Endodermal cell (in vitro differentiated cells): ENCODE data around the gene VTN. TPM values are rescaled to one million over a fixed set of nuclear protein-coding genes. Genes with fewer than 3 reads are reported as not detected.

ENCODE experiments used
- DNase-seq: peaks from one replicate; pipeline ENCODE4 v3.0.0-alpha.2; 2017
- H3K27ac ChIP-seq: 2 replicates; pipeline ENCODE4 v1.5.1; 2013; ENCODE audit warnings: mild to moderate bottlenecking, low read depth, low read length, moderate library complexity
- H3K27me3 ChIP-seq: 2 replicates; pipeline ENCODE4 v1.6.1; 2013; ENCODE audit warnings: mild to moderate bottlenecking, low read length, moderate library complexity; ENCODE audit not compliant: insufficient read depth, control insufficient read depth, poor library complexity, severe bottlenecking
- H3K36me3 ChIP-seq: 2 replicates; pipeline ENCODE4 v1.7.0; 2013; ENCODE audit warnings: mild to moderate bottlenecking, low read length, moderate library complexity; ENCODE audit not compliant: control insufficient read depth, insufficient read depth
- H3K4me1 ChIP-seq: one replicate; pipeline ENCODE4 v1.7.0; 2013; ENCODE audit warnings: low read length; ENCODE audit not compliant: control insufficient read depth, insufficient read depth
- H3K4me3 ChIP-seq: 2 replicates; pipeline ENCODE4 v1.5.1; 2013; ENCODE audit warnings: mild to moderate bottlenecking, low read length, moderate library complexity
- H3K9ac ChIP-seq: 2 replicates; pipeline ENCODE4 v1.6.1; 2013; ENCODE audit warnings: mild to moderate bottlenecking, low read length, moderate library complexity; ENCODE audit not compliant: poor library complexity, severe bottlenecking; ENCODE audit errors: extremely low read depth
- H3K9me3 ChIP-seq: 2 replicates; pipeline ENCODE4 v1.6.1; 2013; ENCODE audit warnings: mild to moderate bottlenecking, low read length, moderate library complexity; ENCODE audit not compliant: control insufficient read depth
- H3K27ac Mint-ChIP-seq: 2 replicates; pipeline ENCODE4 v1.8.0; 2020; ENCODE audit warnings: mixed read lengths
- H3K27me3 Mint-ChIP-seq: 2 replicates; pipeline ENCODE4 v1.8.0; 2021; ENCODE audit warnings: mild to moderate bottlenecking, mixed read lengths; ENCODE audit not compliant: insufficient read depth
- H3K36me3 Mint-ChIP-seq: 2 replicates; pipeline ENCODE4 v1.8.0; 2020; ENCODE audit warnings: low read depth, mixed read lengths
- H3K4me1 Mint-ChIP-seq: 2 replicates; pipeline ENCODE4 v1.8.0; 2020; ENCODE audit warnings: mixed read lengths
- H3K4me3 Mint-ChIP-seq: 2 replicates; pipeline ENCODE4 v1.8.0; 2020; ENCODE audit warnings: mild to moderate bottlenecking, moderate library complexity, mixed read lengths
- H3K9me3 Mint-ChIP-seq: 2 replicates; pipeline ENCODE4 v1.8.0; 2020; ENCODE audit warnings: mild to moderate bottlenecking, mixed read lengths
- WGBS, 2 experiments: methylation state at CpG; one replicate each; pipeline versions ENCODE4 v1.1.5 to v1.1.7; 2013; ENCODE audit warnings: missing lambda C conversion rate in 2 of 2, mixed read lengths in 1 of 2; ENCODE audit not compliant: insufficient coverage in 1 of 2, insufficient read length in 1 of 2; 5-methylcytosine and 5-hydroxymethylcytosine counted together
- total RNA-seq, 2 donors: library from RNA; stranded (reverse); fragmentation: NEBNext Ultra II Directional in 1 of 2; extraction: Animal tissue kit (Norgen Biotek cat#: 25700) in 1 of 2; gene quantifications; 2 replicates in 1 of 2; 3 replicates in 1 of 2; pipeline ENCODE4 v1.2.1, GENCODE V29; 2021
- TF ChIP-seq, protein P1 (sequence below): fragments of 200-600 bp; sonication (generic); conservative IDR thresholded peaks from 2 replicates; pipeline ENCODE4 v1.5.0; 2021; ENCODE audit warnings: antibody characterized with exemption, mild to moderate bottlenecking

VTN gene
- total RNA-seq, 2 donors from 2014 or later, result 2.5 to 6.7 TPM

DNA sequence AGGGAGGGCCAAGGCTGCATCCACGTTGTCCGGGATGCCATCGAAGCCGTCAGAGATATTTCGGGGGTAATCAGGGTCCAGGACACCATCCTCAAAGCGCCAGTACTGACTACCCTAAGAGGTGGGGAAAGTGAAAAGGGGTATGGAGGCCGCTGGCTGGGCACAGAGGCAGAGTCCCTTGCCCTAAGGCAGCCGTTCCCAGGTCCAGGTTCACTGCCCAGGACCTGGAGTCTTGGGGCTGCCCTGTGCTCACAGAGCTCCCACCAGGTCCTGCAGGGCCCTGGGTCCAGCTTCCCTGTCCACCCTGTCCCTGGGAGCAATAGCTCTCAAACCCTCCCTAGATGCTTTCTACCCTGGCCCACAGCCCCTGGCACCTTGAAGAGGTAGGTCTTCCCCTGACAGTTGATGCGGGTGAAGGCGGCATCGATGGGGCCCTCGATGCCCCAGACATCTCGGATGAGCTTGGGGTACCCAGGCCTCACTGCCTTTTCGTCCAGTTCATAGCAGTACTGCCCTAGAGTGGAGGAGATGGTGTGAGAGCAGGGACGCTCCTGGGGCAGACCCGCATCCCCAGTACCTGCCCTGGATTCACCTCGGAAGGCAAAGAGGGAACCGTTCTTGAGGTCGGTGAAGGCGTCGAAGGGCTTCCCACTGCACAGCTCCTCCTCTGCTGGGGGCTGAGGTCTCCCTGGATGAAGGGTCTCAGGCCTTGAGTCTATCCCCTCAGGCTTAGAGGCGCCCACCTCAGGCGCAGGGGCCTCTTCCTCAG, 1.0 kb downstream of the VTN start:
- Mint-ChIP-seq H3K9me3 (no peaks in the 10 kb centered on the region), H3K27me3 (peaks cover 33% of the 10 kb centered on the region), H3K27ac (no peak overlapping the region), H3K4me1 (peaks cover 17% of the 10 kb centered on the region), H3K36me3 (peaks cover 4% of the 10 kb centered on the region), H3K4me3 (no peak overlapping the region)
- no peak for DNase-seq
- Histone ChIP-seq H3K4me1 (peaks cover 12% of the 10 kb centered on the region), H3K27ac (no peak overlapping the region), H3K9me3 (no peaks in the 10 kb centered on the region), H3K9ac (no peak overlapping the region), H3K27me3 (peaks cover 55% of the 10 kb centered on the region), H3K36me3 (no peaks in the 10 kb centered on the region), H3K4me3 (no peak overlapping the region)
- 93 to 94% methylated on average over 16 to 23 of the region's 23 CpGs for WGBS, 2 experiments
- TF ChIP-seq, protein P1, sequence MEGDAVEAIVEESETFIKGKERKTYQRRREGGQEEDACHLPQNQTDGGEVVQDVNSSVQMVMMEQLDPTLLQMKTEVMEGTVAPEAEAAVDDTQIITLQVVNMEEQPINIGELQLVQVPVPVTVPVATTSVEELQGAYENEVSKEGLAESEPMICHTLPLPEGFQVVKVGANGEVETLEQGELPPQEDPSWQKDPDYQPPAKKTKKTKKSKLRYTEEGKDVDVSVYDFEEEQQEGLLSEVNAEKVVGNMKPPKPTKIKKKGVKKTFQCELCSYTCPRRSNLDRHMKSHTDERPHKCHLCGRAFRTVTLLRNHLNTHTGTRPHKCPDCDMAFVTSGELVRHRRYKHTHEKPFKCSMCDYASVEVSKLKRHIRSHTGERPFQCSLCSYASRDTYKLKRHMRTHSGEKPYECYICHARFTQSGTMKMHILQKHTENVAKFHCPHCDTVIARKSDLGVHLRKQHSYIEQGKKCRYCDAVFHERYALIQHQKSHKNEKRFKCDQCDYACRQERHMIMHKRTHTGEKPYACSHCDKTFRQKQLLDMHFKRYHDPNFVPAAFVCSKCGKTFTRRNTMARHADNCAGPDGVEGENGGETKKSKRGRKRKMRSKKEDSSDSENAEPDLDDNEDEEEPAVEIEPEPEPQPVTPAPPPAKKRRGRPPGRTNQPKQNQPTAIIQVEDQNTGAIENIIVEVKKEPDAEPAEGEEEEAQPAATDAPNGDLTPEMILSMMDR, result no peak

DNA sequence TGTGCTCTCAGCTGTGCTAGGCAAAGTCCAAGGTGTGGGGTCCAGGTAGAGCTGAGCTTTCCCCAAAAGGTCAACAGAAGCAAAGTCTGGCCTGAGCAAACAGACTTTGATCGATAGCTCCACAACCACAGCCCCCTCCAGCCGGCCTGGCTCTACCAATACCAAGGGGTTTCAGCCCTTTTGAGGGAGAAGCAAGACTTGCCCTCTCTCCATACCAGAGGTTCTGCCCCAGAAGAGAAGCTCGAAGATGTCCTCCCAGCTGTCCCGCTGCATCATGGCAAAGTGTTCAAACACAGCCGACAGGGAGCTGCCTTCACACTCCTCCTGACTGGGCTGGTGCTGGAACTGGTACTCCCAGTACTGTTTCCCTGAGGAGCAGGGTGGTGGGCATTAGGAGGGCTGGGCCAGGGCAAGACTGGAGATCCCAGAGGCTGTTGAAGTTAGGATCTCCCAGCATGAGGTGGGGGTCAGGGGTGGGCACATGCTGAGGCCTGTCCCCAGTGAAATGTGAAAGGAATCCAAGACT, 1.7 kb downstream of the VTN start:
- Mint-ChIP-seq H3K4me1 (peaks cover 20% of the 10 kb centered on the region), H3K27me3 (peaks cover 26% of the 10 kb centered on the region), H3K36me3 (peaks cover 8% of the 10 kb centered on the region), H3K4me3 (no peak overlapping the region), H3K27ac (no peak overlapping the region), H3K9me3 (no peaks in the 10 kb centered on the region)
- TF ChIP-seq, protein P1, result no peak
- Histone ChIP-seq H3K27me3 (peaks cover 51% of the 10 kb centered on the region), H3K9me3 (no peaks in the 10 kb centered on the region), H3K4me3 (no peak overlapping the region), H3K4me1 (peaks cover 12% of the 10 kb centered on the region), H3K9ac (no peak overlapping the region), H3K27ac (no peak overlapping the region), H3K36me3 (no peaks in the 10 kb centered on the region)
- no peak for DNase-seq
- 92 to 100% methylated on average over 4 to 5 of the region's 5 CpGs for WGBS, 2 experiments

DNA sequence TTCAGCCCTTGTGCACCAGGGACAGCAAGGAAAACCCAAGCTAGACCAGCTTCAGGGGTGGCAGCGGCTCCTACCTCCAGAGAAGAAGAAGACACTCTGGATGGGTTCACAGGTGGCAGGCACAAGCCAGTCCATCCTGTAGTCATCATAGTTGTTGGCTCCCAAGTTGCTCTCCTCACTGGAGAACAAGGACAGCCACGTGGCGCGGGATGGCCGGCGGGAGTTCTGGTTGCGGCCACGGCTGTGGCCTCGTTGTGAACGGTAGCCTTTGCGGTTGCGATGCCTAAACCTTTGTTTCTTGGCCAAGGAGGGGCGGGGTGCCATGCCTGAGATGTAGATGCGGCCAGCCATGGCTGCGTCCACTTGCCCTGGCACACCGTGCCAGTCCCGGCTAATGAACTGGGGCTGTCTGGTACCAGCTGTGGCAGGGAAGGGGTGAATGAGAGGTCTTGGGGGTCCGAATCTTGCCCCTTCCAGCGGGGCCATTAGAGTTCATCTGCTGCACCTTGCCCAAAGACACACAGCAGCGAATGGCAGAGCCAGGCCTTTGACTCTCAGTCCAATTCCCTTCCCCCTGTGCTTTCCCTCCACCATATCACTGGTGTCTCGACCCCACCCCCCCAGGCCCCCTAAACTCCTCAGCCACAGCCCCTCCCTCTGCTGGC, 2.3 kb downstream of the VTN start:
- no peak overlapping the region for H3K27ac ChIP-seq
- Mint-ChIP-seq H3K27me3 (peaks cover 20% of the 10 kb centered on the region), H3K27ac (no peak overlapping the region), H3K4me3 (no peak overlapping the region), H3K36me3 (peaks cover 9% of the 10 kb centered on the region), H3K4me1 (peaks cover 21% of the 10 kb centered on the region), H3K9me3 (no peaks in the 10 kb centered on the region)
- peaks cover 12% of the 10 kb centered on the region for H3K4me1 ChIP-seq
- TF ChIP-seq, protein P1, result no peak
- no peaks in the 10 kb centered on the region for H3K36me3 ChIP-seq
- H3K9me3 ChIP-seq, result no peaks in the 10 kb centered on the region
- 90 to 93% methylated on average over 9 to 21 of the region's 21 CpGs for WGBS, 2 experiments
- H3K9ac ChIP-seq, result no peak overlapping the region
- H3K4me3 ChIP-seq, result no peak overlapping the region
- peaks cover 45% of the 10 kb centered on the region for H3K27me3 ChIP-seq
- DNase-seq, result no peak
